Stimulated activated naive CD8-positive, alpha-beta T cell treated with anti-CD3 and anti-CD28 coated beads, Interleukin-15, Interleukin-2, amounts not matched to agents 100 U/mL and 50 U/mL, for 24 hours (primary cell): ENCODE results near the gene CCDC197.
A peak's percentile ranks its signal among the peaks of the same experiment; 100 is the strongest.

ENCODE experiments used
- ATAC-seq: fragments of 150-1000 bp; cut with Tn5 transposase; one replicate; pipeline ENCODE4 v1.10.0; 2021
- DNase-seq: peaks from one replicate; pipeline ENCODE4 v3.0.0; 2021

Gene CCDC197

GRCh38 chr14:93961620-93962019 is 35.5 kb upstream of the CCDC197 start:
- ATAC-seq (no peak), DNase-seq (no peak)

DNA sequence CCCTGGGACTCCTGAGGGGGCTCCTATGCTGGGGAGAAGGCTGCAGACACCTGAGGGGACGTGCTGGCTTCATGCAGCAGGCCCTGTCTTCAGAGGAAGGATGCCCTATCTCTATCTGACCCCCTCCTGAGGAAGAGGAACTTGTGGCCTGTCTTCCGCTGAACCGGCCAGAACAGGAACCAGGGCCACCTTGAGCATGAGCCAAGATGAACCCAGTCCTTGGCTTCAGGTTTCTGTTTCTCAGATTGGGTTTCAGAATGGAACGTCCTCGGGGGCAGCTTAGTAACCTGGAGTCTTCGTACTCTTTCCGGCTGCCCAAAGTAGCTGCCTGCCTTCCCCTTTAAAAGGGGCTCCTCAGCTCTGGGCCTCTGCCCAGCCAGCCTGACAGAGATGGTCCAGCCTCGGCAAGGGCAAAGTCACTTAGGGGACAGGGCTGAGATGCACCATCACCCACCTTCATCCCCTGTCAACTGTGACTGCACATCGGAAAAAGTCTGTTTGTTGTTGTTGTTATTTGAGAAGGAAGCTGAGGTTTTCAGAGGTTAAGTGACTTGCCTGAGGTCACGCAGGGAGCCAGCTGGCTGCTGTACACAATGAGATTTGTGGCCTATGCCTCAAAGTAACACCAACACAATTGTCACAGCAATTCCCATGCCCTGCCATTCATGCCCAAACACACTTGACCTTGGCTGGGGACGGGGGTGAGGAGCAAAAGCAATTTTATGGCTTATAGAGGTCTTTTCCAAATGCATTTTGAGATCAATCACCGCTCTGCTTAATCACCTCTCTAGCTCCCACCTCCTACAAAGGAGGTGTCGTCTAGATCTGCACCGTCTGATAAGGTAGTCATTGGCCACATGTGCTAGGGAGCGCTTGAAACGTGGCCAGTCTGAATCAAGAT is 34.1 kb upstream of the CCDC197 start:
- ATAC-seq: no peak
- peak; percentile 42 for DNase-seq

DNA sequence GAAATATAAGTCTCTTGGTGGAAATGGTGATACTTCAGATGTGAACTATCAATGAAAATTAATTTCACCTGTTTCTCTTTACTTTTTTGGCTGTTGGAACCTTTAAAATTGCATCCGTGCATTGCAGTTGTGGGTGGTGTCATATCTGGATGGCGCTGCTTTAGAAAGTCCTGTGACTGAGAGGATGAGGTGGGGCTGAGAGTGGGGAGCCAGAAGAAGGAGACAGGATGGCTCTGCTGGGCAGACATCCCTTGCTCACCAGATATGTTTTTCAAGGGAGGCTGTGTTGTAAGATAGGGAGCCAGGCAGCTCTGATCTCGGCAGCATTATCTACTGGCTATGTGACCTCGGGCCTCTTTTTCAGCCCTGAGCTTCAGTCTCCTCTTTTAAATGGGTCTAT is 33.4 kb upstream of the CCDC197 start:
- DNase-seq (no peak), ATAC-seq (no peak)

- ATAC-seq (no peak), DNase-seq (no peak)
Measured at GRCh38 chr14:93964281-93964680, 32.8 kb upstream of the CCDC197 start.

- DNase-seq (no peak), ATAC-seq (no peak)
Measured at GRCh38 chr14:93964820-93965286, 32.2 kb upstream of the CCDC197 start.

DNA sequence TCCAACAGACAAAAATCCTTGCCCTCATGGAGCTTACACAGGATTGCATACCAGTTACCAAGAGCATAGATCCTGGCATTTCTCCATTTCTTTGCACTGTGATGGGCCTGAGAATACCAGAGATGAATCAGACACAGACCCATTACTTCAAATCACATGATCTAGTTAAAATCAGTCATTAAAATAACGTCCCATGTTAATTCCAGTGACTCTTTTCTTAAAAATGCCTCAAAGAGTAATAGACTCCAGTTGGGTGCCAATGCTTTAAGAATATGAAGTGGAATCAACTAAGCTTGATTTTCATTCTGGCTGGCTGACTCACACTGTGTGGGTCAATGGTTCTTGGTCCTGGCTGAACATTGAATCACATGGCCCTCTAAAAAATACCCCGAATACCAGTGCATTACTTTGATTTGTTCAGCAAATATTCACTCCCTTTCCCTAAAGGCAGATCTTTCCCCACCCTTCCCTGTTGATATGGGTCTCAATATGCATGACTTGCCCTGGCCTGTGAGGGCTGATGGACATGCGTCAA is 31.7 kb upstream of the CCDC197 start:
- no peak for ATAC-seq

GRCh38 chr14:93965946-93966474 is 31.1 kb upstream of the CCDC197 start:
- DNase-seq: no peak
- no peak for ATAC-seq

More for the DNA sequence above, 31.7 kb upstream of the CCDC197 start:
- no peak for DNase-seq

DNA sequence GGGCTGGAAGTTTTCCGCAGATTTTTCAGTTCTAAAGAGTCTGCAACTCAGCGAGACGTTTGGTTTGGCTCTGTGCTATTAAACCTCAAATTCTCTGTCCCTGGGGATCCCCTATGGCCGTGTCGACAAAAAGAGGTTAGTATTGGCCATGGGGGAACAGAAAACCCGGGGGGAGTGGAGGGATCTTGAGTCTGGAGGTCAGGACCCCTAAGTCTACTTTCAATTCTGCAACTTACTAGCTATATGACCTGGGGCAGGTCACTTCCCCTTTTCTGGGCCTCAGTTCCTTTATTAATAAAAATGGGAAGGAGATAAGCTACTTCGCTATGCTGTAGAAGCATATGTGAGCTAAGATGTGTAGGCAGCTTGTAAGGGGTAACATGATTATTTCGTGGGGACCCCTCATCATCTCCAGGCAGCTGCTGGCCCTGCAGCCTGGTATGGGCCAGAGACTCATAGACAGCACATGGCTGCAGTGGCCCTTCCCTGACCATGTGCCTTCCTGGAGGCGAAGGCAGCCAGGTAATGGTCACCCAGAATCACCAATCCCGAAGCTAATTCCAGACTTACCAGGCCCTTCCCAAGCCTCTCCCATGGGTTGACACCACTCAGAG is 29.4 kb upstream of the CCDC197 start:
- ATAC-seq (no peak), DNase-seq (no peak)

GRCh38 chr14:93969082-93969828 is 27.8 kb upstream of the CCDC197 start:
- no peak for ATAC-seq
- DNase-seq: no peak

DNA sequence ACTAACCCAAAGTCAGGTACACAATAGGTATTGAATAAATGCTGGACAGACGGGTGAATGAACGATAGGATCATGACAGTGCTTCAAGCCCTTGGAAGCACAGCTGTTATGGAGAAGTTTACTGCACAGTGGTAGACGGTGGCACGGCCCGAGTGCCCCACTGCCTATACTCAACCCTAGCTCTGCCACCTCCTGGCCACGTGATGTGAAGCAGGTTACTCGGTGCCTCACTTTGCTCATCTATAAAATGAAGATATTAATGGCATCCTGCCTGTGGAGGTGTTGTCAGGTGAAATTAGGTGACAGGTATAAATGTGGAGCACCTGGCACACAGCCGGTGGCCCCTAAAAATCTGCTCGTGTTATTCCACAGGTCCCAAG is 26.5 kb upstream of the CCDC197 start:
- ATAC-seq: peak; percentile 66
- DNase-seq: peak; percentile 68

- peak; percentile 74 for ATAC-seq
- peak; percentile 73 for DNase-seq
Measured at GRCh38 chr14:93970965-93971634, 26.0 kb upstream of the CCDC197 start.

DNA sequence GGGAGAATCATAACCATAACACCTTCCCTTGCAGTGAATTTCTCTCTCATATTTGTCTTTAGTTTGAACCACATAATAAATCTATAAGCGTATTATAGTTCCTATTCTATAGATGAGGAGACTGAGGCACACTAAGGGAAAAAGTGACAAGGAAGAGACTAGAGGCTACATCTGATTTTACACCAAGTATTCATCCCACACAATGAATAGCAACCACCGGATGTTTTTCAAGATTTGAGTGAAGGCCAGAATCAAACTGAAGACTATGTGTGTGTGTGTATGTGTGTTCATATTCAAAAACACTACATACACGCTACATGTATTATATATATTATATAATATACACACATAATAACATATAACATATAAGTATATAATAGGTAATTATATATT is 25.5 kb upstream of the CCDC197 start:
- no peak for ATAC-seq
- no peak for DNase-seq

GRCh38 chr14:93972618-93973205 is 24.4 kb upstream of the CCDC197 start:
- ATAC-seq (peak; percentile 19), DNase-seq (peak; percentile 55)

DNA sequence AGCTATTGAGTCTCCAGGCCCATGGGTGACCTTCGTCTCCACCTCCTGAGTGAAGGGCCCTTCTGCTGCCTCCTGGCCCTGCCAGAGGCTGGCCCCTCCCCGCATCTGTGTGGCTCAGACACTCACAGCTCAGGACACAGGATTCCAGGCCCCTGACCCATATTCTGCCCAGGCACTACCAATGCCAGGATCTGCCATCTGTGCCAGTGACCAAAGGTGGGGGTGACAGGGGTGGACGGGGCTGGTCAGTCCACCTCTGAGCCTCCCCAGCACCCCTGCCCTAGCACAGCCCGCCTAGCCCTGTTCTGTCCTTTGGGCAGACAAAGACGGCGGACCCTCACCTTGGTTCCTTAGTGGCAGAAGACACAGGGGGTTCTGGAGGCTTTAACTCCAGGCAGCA is 23.5 kb upstream of the CCDC197 start:
- DNase-seq (no peak), ATAC-seq (no peak)

- DNase-seq: no peak
- ATAC-seq: no peak
Measured at GRCh38 chr14:93974299-93974698, 22.8 kb upstream of the CCDC197 start.

DNA sequence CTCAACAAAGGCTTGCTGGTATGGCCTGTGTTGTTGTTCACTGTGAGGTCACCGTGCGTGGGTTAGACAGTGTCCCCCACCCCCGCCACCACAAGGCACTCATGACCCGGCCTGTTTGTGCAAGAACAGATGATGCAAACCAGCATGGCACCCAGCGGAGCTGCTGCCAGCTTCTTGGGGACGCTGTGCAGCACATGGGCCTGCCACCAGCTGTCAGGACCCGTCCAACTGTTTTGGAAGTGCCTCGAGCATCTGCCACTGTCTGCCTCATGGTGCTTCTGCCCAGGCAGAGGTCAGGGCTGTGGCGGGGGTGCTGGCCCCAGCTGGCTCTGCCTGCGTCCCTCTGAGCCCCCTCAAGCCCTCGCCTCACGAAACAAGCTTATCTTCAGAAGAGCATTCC is 22.3 kb upstream of the CCDC197 start:
- ATAC-seq (no peak), DNase-seq (no peak)

DNA sequence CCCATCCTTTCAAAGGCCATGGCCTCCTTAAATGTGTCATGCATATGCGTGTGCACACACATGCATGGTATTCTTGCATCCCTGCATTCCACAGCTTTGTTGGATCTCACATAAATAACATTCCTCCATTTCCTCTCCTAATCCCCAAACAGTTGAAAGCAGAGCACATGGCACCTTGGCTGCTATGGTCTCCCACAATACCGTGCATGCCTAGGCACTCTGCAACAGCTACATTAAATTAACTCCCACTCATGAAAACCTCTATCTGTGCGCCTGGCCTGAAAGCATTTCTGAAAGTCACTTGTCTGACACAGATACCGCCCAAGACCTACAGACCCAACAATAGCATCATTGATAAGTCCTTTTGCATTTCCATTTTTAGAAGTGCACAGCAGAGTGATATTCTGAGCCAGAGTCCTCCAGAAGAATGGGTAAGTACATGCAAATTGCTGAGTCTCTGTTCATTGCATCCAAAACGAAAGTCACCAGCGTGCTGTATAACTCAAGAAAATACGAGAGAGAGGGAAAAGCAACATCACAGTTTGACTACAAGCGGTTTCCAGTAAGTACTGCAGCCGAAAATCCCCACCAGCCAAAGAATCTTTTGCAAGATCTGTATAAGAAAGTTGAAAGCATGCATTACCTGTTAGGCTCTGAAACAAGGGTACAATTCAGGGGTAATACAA is 21.2 kb upstream of the CCDC197 start:
- peak; percentile 17 for ATAC-seq
- no peak for DNase-seq

GRCh38 chr14:93976477-93977057 is 20.5 kb upstream of the CCDC197 start, which contains the start of gene ASB2:
TSS of gene ASB2 (minus strand) at chr14:93976570. CDS start at chr14:93964539, 12,031 bp downstream.
- no peak for ATAC-seq
- no peak for DNase-seq

- ATAC-seq (no peak), DNase-seq (no peak)
Measured at GRCh38 chr14:93977171-93977570, 19.9 kb upstream of the CCDC197 start.
